ENCODE data around the gene RUVBL2.

Gene RUVBL2

GRCh38 chr19:48993175-48994034 lies at the start of gene RUVBL2, which contains the start of gene GYS1:
Gene RUVBL2 (plus strand): TSS chr19:48993887. CDS start chr19:48993912, 25 bp downstream.
Gene GYS1 (minus strand): TSS chr19:48993309. CDS start chr19:48993112, 197 bp downstream.
- peak; percentile 99 for DNase-seq

GRCh38 chr19:48945415-48945814 lies 48.3 kb upstream of the RUVBL2 start:
- no peak for DNase-seq

- no peak for DNase-seq
These were observed 47.9 kb upstream of the RUVBL2 start for GRCh38 chr19:48945817-48946216.

GRCh38 chr19:48946463-48947257 lies 47.0 kb upstream of the RUVBL2 start:
- DNase-seq: no peak

GRCh38 chr19:48947258-48947542 lies 46.5 kb upstream of the RUVBL2 start:
- no peak for DNase-seq

GRCh38 chr19:48950159-48950558 lies 43.5 kb upstream of the RUVBL2 start:
- no peak for DNase-seq

- no peak for DNase-seq
These were observed 42.7 kb upstream of the RUVBL2 start for GRCh38 chr19:48950830-48951519.

- no peak for DNase-seq
These were observed 40.5 kb upstream of the RUVBL2 start for GRCh38 chr19:48953141-48953540.

GRCh38 chr19:48953990-48954594 lies 39.6 kb upstream of the RUVBL2 start:
- no peak for DNase-seq

GRCh38 chr19:48954595-48955307 lies 38.9 kb upstream of the RUVBL2 start, which contains the start of gene BAX:
Gene BAX (plus strand): TSS chr19:48954875. CDS start chr19:48954929, 54 bp downstream.
- peak; percentile 96 for DNase-seq

GRCh38 chr19:48955308-48955958 lies 38.3 kb upstream of the RUVBL2 start:
- DNase-seq: no peak

GRCh38 chr19:48958006-48958405 lies 35.7 kb upstream of the RUVBL2 start:
- DNase-seq: no peak

- no peak for DNase-seq
These were observed 34.1 kb upstream of the RUVBL2 start for GRCh38 chr19:48959341-48960239.

- DNase-seq: no peak
These were observed 32.5 kb upstream of the RUVBL2 start for GRCh38 chr19:48961051-48961649.

GRCh38 chr19:48961673-48962028 lies 32.0 kb upstream of the RUVBL2 start:
- DNase-seq: no peak

- no peak for DNase-seq
These were observed 31.4 kb upstream of the RUVBL2 start for GRCh38 chr19:48962029-48962848.

- no peak for DNase-seq
These were observed 30.9 kb upstream of the RUVBL2 start for GRCh38 chr19:48962849-48963165.

- peak; percentile 57 for DNase-seq
These were observed 30.1 kb upstream of the RUVBL2 start for GRCh38 chr19:48963371-48964204.
